K562 (cell line): ENCODE data around the gene C2orf81. TPM values are rescaled to one million over a fixed set of nuclear protein-coding genes. Genes with fewer than 3 reads are reported as not detected.

Experiments used
- ADNP ChIP-seq: fragments of 200-800 bp; sonication (Bioruptor generic); IDR thresholded peaks from 2 replicates; pipeline ENCODE4 v1.6.1; 2016; ENCODE audit warnings: missing genetic modification characterization, missing compliant biosample characterization
- ATF7 ChIP-seq: fragments of 450-650 bp; IDR thresholded peaks from 2 replicates; pipeline ENCODE4 v1.7.1; 2014; ENCODE audit warnings: mild to moderate bottlenecking, moderate library complexity
- BACH1 ChIP-seq: fragments of 200-800 bp; sonication (Bioruptor generic); IDR thresholded peaks from 2 replicates; pipeline ENCODE4 v1.6.1; 2016; ENCODE audit warnings: missing genetic modification characterization, missing compliant biosample characterization
- CGGBP1 ChIP-seq: fragments of 250-450 bp; sonication (Bioruptor Pico); IDR thresholded peaks from 2 replicates; pipeline ENCODE4 v1.9.0; 2021; ENCODE audit warnings: mild to moderate bottlenecking
- CHAMP1 ChIP-seq: fragments of 450-650 bp; IDR thresholded peaks from 2 replicates; pipeline ENCODE4 v1.6.1; 2016; ENCODE audit warnings: mild to moderate bottlenecking
- DIDO1 ChIP-seq: fragments of 450-650 bp; IDR thresholded peaks from 2 replicates; pipeline ENCODE4 v1.6.1; 2016; ENCODE audit warnings: low read depth, missing biosample characterization, missing genetic modification characterization
- ETV5 ChIP-seq: sonication (generic); formaldehyde crosslinking; IDR thresholded peaks from 2 replicates; pipeline ENCODE4 v1.4.0; 2020; ENCODE audit warnings: low read depth, mild to moderate bottlenecking, missing genetic modification reagents
- FOXA1 ChIP-seq: fragments of 450-650 bp; IDR thresholded peaks from 2 replicates; pipeline ENCODE4 v1.6.1; 2016; ENCODE audit warnings: mild to moderate bottlenecking, borderline replicate concordance
- GATA2 ChIP-seq: sonication (generic); formaldehyde crosslinking; IDR thresholded peaks from 2 replicates; pipeline ENCODE4 v1.4.0; 2020; ENCODE audit warnings: mild to moderate bottlenecking, missing genetic modification reagents
- HES1 ChIP-seq: fragments of 450-650 bp; IDR thresholded peaks from 2 replicates; pipeline ENCODE4 v1.6.1; 2016; ENCODE audit warnings: low read depth, mild to moderate bottlenecking, moderate library complexity
- HMG20B ChIP-seq: fragments of 250-450 bp; sonication (Bioruptor Pico); IDR thresholded peaks from 2 replicates; pipeline ENCODE4 v1.5.0; 2021; ENCODE audit warnings: mild to moderate bottlenecking
- KAT2B ChIP-seq: IDR thresholded peaks from one replicate; pipeline ENCODE4 v1.6.1; 2012; ENCODE audit warnings: low read depth, mild to moderate bottlenecking, control low read depth, inconsistent platforms, low read length, moderate library complexity
- KDM4B ChIP-seq, 2 experiments: fragments of 450-650 bp in 1 of 2; sonication (generic) in 1 of 2; IDR thresholded peaks; 2 replicates each; pipeline ENCODE4 v1.6.1; 2016 to 2017; ENCODE audit warnings: borderline replicate concordance in 2 of 2, antibody characterized with exemption in 1 of 2, low read depth in 1 of 2, mild to moderate bottlenecking in 1 of 2
- KHSRP ChIP-seq: fragments of 450-650 bp; IDR thresholded peaks from 2 replicates; pipeline ENCODE4 v1.6.1; 2017
- KLF1 ChIP-seq: fragments of 450-650 bp; IDR thresholded peaks from 2 replicates; pipeline ENCODE4 v1.6.1; 2016; ENCODE audit warnings: missing genetic modification characterization, missing compliant biosample characterization
- NFXL1 ChIP-seq: fragments of 450-650 bp; formaldehyde crosslinking; IDR thresholded peaks from 2 replicates; pipeline ENCODE4 v1.4.0; 2021; ENCODE audit warnings: mild to moderate bottlenecking
- NR3C1 ChIP-seq: sonication (generic); formaldehyde crosslinking; IDR thresholded peaks from 2 replicates; pipeline ENCODE4 v1.8.1; 2022; ENCODE audit warnings: missing genetic modification reagents
- PHF8 ChIP-seq: fragments of 200-600 bp; sonication (generic); IDR thresholded peaks from 2 replicates; pipeline ENCODE4 v1.6.1; 2012; ENCODE audit warnings: mixed run types, mild to moderate bottlenecking, inconsistent platforms, low read length, moderate library complexity, borderline replicate concordance
- PTTG1 ChIP-seq: fragments of 450-650 bp; IDR thresholded peaks from 2 replicates; pipeline ENCODE4 v1.6.1; 2016; ENCODE audit warnings: low read depth, mild to moderate bottlenecking, missing genetic modification characterization, missing compliant biosample characterization
- RBM15 ChIP-seq: fragments of 200-400 bp; formaldehyde crosslinking; IDR thresholded peaks from 2 replicates; pipeline ENCODE4 v1.6.1; 2018; ENCODE audit warnings: mild to moderate bottlenecking, low read length, moderate library complexity; ENCODE audit not compliant: insufficient read depth
- RNF219 ChIP-seq: fragments of 250-450 bp; sonication (Bioruptor Pico); IDR thresholded peaks from 2 replicates; pipeline ENCODE4 v1.5.0; 2022; ENCODE audit warnings: mild to moderate bottlenecking
- TEAD4 ChIP-seq, 2 experiments: sonication (generic) in 1 of 2; formaldehyde crosslinking in 1 of 2; IDR thresholded peaks; 2 replicates each; pipeline versions ENCODE4 v1.6.1 to v1.8.0; 2012 to 2022; ENCODE audit warnings: borderline replicate concordance in 1 of 2, inconsistent platforms in 1 of 2, low read length in 1 of 2, mild to moderate bottlenecking in 1 of 2, missing genetic modification reagents in 1 of 2
- ZFPM2 ChIP-seq: fragments of 250-450 bp; sonication (Bioruptor Pico); IDR thresholded peaks from 2 replicates; pipeline ENCODE4 v1.5.1; 2022; ENCODE audit warnings: mild to moderate bottlenecking
- ZNF3 ChIP-seq: fragments of 250-450 bp; sonication (Bioruptor Pico); IDR thresholded peaks from 2 replicates; pipeline ENCODE4 v1.5.0; 2021; ENCODE audit warnings: mild to moderate bottlenecking, moderate library complexity
- polyA plus RNA-seq, 8 experiments: library from polyadenylated mRNA; depleted of rRNA in 4 of 8; stranded (reverse) in 5 of 8; unstranded in 3 of 8; fragments of >200 nt; fragmentation: Nextera tagmentation in 2 of 8; fragmentation: Illumina TruSeq in 1 of 8; extraction: Ambion mirVana in 2 of 8; extraction: Trizol in 1 of 8; gene quantifications; 2 replicates each; pipeline versions ENCODE4 v1.2.1 to v1.2.3, GENCODE V29; 2011 to 2014; ENCODE audit warnings: inconsistent platforms in 1 of 8, missing spikeins in 1 of 8
- total RNA-seq, 7 experiments: library from RNA; depleted of rRNA in 6 of 7; stranded (reverse); fragments of >200 nt in 6 of 7; fragmentation: Illumina TruSeq in 2 of 7; extraction: Trizol in 2 of 7; gene quantifications; 2 replicates each; pipeline versions ENCODE4 v1.2.1 to v1.2.3, GENCODE V29; 2011 to 2021; ENCODE audit warnings: low replicate concordance in 1 of 7

Gene C2orf81
- total and polyA plus RNA-seq, 9 of the 15 experiments (the other 6 are each of a cell fraction or from before 2014, with no cell fraction given) = 0.06 TPM; not detected in 8

- TF ChIP-seq ATF7 (peak; percentile 90), KHSRP (no peak), PHF8 (peak; percentile 56; the same call in 1 of the 2 replicates), KDM4B (IDR thresholded peaks at IDR 0.05; ENCODE audit: borderline replicate concordance in 2 of 2, low read depth in 1 of 2) (peak in 1 of 2 experiments; percentile 96; a peak in 2 of 4 replicates), FOXA1 (no peak), CGGBP1 (CRISPR knock-in tag) (no peak), NR3C1 (no peak), BACH1 (no peak), ZNF3 (CRISPR knock-in tag) (no peak), TEAD4 (IDR thresholded peaks at IDR 0.05; ENCODE audit: low read length) (peak; percentile 61), TEAD4 (CRISPR knock-in tag; IDR thresholded peaks at IDR 0.05; ENCODE audit: borderline replicate concordance) (no peak), RBM15 (no peak), NFXL1 (CRISPR knock-in tag) (no peak), KLF1 (tag) (peak; percentile 81), ZFPM2 (no peak), DIDO1 (tag) (peak; percentile 95), GATA2 (CRISPR knock-in tag) (no peak), PTTG1 (tag) (no peak), HMG20B (CRISPR knock-in tag) (no peak), KAT2B (no peak), HES1 (no peak), ADNP (no peak), RNF219 (CRISPR knock-in tag) (no peak), CHAMP1 (peak; percentile 52; the same call in 1 of the 2 replicates), ETV5 (CRISPR knock-in tag) (peak; percentile 75)
Observed at GRCh38 chr2:74454654-74455511, 33.5 kb upstream of the C2orf81 start, which contains the start of gene INO80B (continued).
